CD1c-positive myeloid dendritic cell (primary cell): Measurements from ENCODE around the gene ARIH2.
A peak's percentile ranks its signal among the peaks of the same experiment; 100 is the strongest.
"Not testable (repeated sequence)": the region's sequence is repeated elsewhere in the genome, so short reads cannot be mapped to it uniquely, and the experiment has no call there.

Source experiments
- DNase-seq: peaks from one replicate; pipeline ENCODE4 v3.0.0-alpha.2; 2016; ENCODE audit errors: extremely low spot score

Gene ARIH2

GRCh38 chr3:48918388-48919214, at the start of gene ARIH2:
ARIH2 (plus strand) TSS chr3:48918842; CDS start chr3:48927559, 8,717 bp downstream.
- DNase-seq: peak; percentile 97

- peak; percentile 82 for DNase-seq
Observed at GRCh38 chr3:48877671-48878070, 41.0 kb upstream of the ARIH2 start.

GRCh38 chr3:48879307-48879993, 39.2 kb upstream of the ARIH2 start:
- peak; percentile 48 for DNase-seq

GRCh38 chr3:48879994-48880377, 38.7 kb upstream of the ARIH2 start:
- DNase-seq: no peak

- no peak for DNase-seq
Observed at GRCh38 chr3:48881006-48881405, 37.6 kb upstream of the ARIH2 start.

GRCh38 chr3:48881652-48882114, 37.0 kb upstream of the ARIH2 start:
- DNase-seq: no peak

GRCh38 chr3:48885753-48886152, 32.9 kb upstream of the ARIH2 start:
- no peak for DNase-seq

GRCh38 chr3:48891606-48892005, 27.0 kb upstream of the ARIH2 start:
- DNase-seq: no peak

GRCh38 chr3:48894516-48894915, 24.1 kb upstream of the ARIH2 start:
- DNase-seq: no peak

- DNase-seq: peak; percentile 48
Observed at GRCh38 chr3:48896936-48897335, 21.7 kb upstream of the ARIH2 start.

- DNase-seq: peak; percentile 41
Observed at GRCh38 chr3:48897460-48898376, 20.9 kb upstream of the ARIH2 start.

GRCh38 chr3:48898383-48899234, 20.0 kb upstream of the ARIH2 start, which contains the start of gene SLC25A20:
SLC25A20 (minus strand) TSS chr3:48898882; CDS start chr3:48898794, 88 bp downstream.
- peak; percentile 92 for DNase-seq

GRCh38 chr3:48899273-48899672, 19.4 kb upstream of the ARIH2 start:
- peak; percentile 13 for DNase-seq

- not testable (repeated sequence) for DNase-seq
Observed at GRCh38 chr3:48907026-48907425, 11.6 kb upstream of the ARIH2 start.

- DNase-seq: no peak
Observed at GRCh38 chr3:48915296-48915695, 3.3 kb upstream of the ARIH2 start.

- peak; percentile 75 for DNase-seq
Observed at GRCh38 chr3:48919215-48920138, 835 bp downstream of the ARIH2 start.

- DNase-seq: peak; percentile 8
Observed at GRCh38 chr3:48926425-48927392, 8.1 kb downstream of the ARIH2 start.

GRCh38 chr3:48927928-48928327, 9.3 kb downstream of the ARIH2 start:
- DNase-seq: peak; percentile 65
